Psoas muscle (tissue), 8 donors: ENCODE results near the gene CARD19. TPM values are rescaled to one million over a fixed set of nuclear protein-coding genes. Genes with fewer than 3 reads are reported as not detected.
A peak's percentile ranks its signal among the peaks of the same experiment; 100 is the strongest.

Experiments used
- ATAC-seq, 4 donors: fragments of 200-7000 bp; cut with Tn5 transposase; one replicate each; pipeline ENCODE4 v1.9.1; 2020; ENCODE audit warnings: moderate library complexity in 3 of 4, mild to moderate bottlenecking in 2 of 4
- DNase-seq, 2 donors: peaks; one replicate each; pipeline ENCODE4 v3.0.0-alpha.2; 2020
- H3K27ac ChIP-seq: fragments of 200-600 bp; one replicate; pipeline ENCODE4 v1.8.0; 2022
- H3K27me3 ChIP-seq, 3 donors: fragments of 200-600 bp in 1 of 3; one replicate each; pipeline versions ENCODE4 v1.6.1 to v1.8.0; 2013 to 2022; ENCODE audit warnings: low read length in 2 of 3, mild to moderate bottlenecking in 2 of 3, moderate library complexity in 1 of 3; ENCODE audit not compliant: insufficient read depth in 3 of 3
- H3K36me3 ChIP-seq, 2 donors: fragments of 200-600 bp in 1 of 2; one replicate each; pipeline versions ENCODE4 v1.6.1 to v1.8.0; 2013 to 2022; ENCODE audit warnings: low read depth in 1 of 2, mild to moderate bottlenecking in 1 of 2, moderate library complexity in 1 of 2; ENCODE audit not compliant: insufficient read depth in 1 of 2
- H3K4me1 ChIP-seq: fragments of 200-600 bp; one replicate; pipeline ENCODE4 v1.8.0; 2022
- H3K4me3 ChIP-seq: fragments of 200-600 bp; one replicate; pipeline ENCODE4 v1.8.0; 2022; ENCODE audit warnings: mild to moderate bottlenecking
- H3K9me3 ChIP-seq: fragments of 200-600 bp; one replicate; pipeline ENCODE4 v1.8.0; 2022
- WGBS, 3 donors: extraction: QIAGEN DNeasy Blood & Tissue Kit; methylation state at CpG; one replicate each; pipeline versions ENCODE4 v1.1.6 to v1.1.7; 2013; 5-methylcytosine and 5-hydroxymethylcytosine counted together
- intact Hi-C, 2 donors: fragments of 100-400 bp; cut with DNase I; formaldehyde crosslinking; loops; one replicate each; pipeline versions ENCODE4 v1.11.0 to v1.14.2; 2022
- polyA plus RNA-seq, 3 donors: library from polyadenylated mRNA; stranded (reverse); fragments of 200-250 nt; gene quantifications; one replicate each; pipeline ENCODE4 v1.2.3, GENCODE V29; 2013
- total RNA-seq, 4 donors: library from RNA; stranded (reverse); fragmentation: NEBNext Ultra II Directional in 2 of 4; extraction: Animal tissue kit (Norgen Biotek cat#: 25700) in 2 of 4; gene quantifications; one replicate each; pipeline versions ENCODE4 v1.2.1 to v1.2.4, GENCODE V29; 2021 to 2023
- TF ChIP-seq, protein P1 (sequence below): fragments of 200-600 bp; IDR thresholded peaks from one replicate; pipeline ENCODE4 v1.8.0; 2022; ENCODE audit warnings: antibody characterized with exemption
- donor health status: healthy with polysubstance abuse.
- donor health status: DM: no; HTN: no; CAD: no; lungs with moderate emphysema.
- donor health status: Bipolar disorder and iron deficiency.
- donor health status: healthy.
- donor health status: DM: yes; HTN: yes; CAD: no.
- donor health status: DM: no; HTN: no; CAD: no.
- donor health status: DM: no; HTN: no; CAD: no.
- donor health status: DM: yes; HTN: yes; CAD: no.

The CARD19 gene
- total and polyA plus RNA-seq, 7 donors, result 27.9 to 86.3 (median 46.7) TPM

DNA sequence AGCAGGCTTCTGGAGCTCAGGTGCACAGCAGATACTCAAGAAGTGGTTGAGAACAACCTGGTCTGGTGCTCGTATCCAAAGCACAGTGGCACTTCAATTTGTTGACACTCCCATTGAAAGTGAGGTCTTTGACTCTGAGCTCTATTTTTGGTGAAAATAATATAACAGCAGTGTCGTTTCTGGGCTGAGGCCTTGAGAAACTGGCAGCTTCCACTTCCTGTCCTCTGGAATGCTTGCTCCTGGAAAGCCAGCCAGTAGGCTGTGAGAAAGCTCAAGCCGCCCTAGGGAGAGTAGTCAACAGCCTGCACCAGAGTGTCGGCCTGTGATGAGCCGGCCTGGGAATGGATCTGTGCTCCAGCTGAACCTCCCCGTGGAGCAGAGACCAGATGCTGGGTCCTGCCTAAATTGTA, 44.3 kb upstream of the CARD19 start:
- Histone ChIP-seq H3K27ac (peak overlapping the region; percentile 36), H3K27me3 (no peaks in the 10 kb centered on the region), H3K36me3 (no peaks in the 10 kb centered on the region), H3K9me3 (no peaks in the 10 kb centered on the region), H3K4me3 (no peak overlapping the region), H3K4me1 (no peaks in the 10 kb centered on the region)
- DNase-seq, result no peak
- WGBS, 3 donors, result 27 to 34% (median 29%) methylated on average over 6 of the region's 6 CpGs
- intact Hi-C loops, result no loop called here
- TF ChIP-seq, protein P1, sequence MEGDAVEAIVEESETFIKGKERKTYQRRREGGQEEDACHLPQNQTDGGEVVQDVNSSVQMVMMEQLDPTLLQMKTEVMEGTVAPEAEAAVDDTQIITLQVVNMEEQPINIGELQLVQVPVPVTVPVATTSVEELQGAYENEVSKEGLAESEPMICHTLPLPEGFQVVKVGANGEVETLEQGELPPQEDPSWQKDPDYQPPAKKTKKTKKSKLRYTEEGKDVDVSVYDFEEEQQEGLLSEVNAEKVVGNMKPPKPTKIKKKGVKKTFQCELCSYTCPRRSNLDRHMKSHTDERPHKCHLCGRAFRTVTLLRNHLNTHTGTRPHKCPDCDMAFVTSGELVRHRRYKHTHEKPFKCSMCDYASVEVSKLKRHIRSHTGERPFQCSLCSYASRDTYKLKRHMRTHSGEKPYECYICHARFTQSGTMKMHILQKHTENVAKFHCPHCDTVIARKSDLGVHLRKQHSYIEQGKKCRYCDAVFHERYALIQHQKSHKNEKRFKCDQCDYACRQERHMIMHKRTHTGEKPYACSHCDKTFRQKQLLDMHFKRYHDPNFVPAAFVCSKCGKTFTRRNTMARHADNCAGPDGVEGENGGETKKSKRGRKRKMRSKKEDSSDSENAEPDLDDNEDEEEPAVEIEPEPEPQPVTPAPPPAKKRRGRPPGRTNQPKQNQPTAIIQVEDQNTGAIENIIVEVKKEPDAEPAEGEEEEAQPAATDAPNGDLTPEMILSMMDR, result no peak
- ATAC-seq, result peak in 3 of 4 donors; percentile 35 to 44 (median 37)

DNA sequence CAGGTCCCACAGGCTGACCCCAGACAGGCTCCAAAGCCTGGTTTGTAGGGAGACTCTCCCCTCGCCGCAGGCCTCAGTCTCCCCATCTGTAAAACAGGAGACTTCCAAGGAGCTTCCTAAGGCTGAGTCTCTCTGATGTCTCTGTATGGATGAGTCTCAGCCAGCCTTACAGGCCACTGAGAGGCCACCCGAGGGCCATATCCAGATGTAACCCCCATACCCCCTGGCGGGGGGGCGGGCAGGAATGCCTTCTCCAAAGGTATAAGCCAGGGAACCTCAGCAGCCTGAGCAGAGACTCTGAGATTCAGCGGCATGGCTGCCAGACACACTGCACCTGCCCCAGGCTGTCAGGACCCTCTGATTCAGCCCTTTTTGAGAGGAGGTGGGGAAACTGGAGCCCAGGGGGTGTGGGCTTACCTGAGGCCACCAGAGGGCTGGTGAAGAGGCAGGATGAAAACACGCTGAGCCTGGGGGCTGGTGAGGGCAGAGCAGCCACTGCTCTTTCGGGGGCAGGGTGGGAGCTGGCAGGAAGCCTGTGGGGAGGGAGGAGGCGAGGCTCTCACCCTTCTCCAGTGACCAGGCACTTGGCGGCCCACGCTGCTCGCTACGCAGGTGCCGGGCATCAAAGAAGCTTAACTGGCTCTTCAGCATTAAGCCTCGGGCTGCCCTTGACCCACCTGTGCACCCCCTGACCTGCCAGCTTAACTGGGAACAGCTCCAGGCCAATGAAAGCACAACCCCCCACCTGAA, 43.1 kb upstream of the CARD19 start:
- Histone ChIP-seq H3K27ac (no peak overlapping the region), H3K36me3 (no peaks in the 10 kb centered on the region), H3K4me1 (no peaks in the 10 kb centered on the region), H3K27me3 (no peaks in the 10 kb centered on the region), H3K9me3 (no peaks in the 10 kb centered on the region), H3K4me3 (no peak overlapping the region)
- 77 to 81% (median 78%) methylated on average over 15 of the region's 15 CpGs for WGBS, 3 donors
- intact Hi-C loops, result no loop called here
- DNase-seq, result no peak
- TF ChIP-seq, protein P1, result no peak
- no peak for ATAC-seq

DNA sequence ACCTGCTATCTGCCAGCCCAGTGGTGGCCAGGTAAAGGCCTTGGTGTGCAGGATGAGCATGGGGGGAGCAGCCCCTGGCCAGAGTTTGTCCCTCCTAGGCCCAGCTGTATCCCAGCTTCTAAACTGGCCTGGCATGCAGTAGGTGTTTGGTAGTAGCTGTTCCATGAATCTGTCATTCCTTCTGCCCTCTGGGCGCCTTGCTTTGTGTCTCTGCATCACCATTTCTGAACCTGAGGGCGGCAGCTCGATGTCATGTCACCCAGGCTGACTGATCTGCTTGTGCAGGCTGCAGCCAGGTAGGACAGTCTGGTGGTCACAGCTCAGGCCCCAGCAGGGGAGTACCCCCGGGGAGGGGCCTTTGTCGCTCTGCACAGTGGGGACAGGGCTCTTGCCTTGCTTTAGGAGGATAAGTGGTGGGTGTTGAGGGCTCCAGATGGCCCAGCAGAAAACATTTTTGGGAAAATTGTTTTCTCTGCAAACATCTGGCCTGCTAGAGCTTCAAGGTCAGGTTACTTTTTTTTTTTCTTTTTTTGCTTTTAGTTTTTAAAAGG, 42.2 kb upstream of the CARD19 start:
- Histone ChIP-seq H3K27ac (no peak overlapping the region), H3K36me3 (no peaks in the 10 kb centered on the region), H3K4me1 (no peaks in the 10 kb centered on the region), H3K9me3 (no peaks in the 10 kb centered on the region), H3K4me3 (no peak overlapping the region), H3K27me3 (peaks cover 0 to 2% (median 0%) of the 10 kb centered on the region in 3 donors)
- 90 to 94% (median 91%) methylated on average over 5 of the region's 5 CpGs for WGBS, 3 donors
- TF ChIP-seq, protein P1, result no peak
- ATAC-seq (no peak), DNase-seq (no peak)
- intact Hi-C loops, result no loop called here

DNA sequence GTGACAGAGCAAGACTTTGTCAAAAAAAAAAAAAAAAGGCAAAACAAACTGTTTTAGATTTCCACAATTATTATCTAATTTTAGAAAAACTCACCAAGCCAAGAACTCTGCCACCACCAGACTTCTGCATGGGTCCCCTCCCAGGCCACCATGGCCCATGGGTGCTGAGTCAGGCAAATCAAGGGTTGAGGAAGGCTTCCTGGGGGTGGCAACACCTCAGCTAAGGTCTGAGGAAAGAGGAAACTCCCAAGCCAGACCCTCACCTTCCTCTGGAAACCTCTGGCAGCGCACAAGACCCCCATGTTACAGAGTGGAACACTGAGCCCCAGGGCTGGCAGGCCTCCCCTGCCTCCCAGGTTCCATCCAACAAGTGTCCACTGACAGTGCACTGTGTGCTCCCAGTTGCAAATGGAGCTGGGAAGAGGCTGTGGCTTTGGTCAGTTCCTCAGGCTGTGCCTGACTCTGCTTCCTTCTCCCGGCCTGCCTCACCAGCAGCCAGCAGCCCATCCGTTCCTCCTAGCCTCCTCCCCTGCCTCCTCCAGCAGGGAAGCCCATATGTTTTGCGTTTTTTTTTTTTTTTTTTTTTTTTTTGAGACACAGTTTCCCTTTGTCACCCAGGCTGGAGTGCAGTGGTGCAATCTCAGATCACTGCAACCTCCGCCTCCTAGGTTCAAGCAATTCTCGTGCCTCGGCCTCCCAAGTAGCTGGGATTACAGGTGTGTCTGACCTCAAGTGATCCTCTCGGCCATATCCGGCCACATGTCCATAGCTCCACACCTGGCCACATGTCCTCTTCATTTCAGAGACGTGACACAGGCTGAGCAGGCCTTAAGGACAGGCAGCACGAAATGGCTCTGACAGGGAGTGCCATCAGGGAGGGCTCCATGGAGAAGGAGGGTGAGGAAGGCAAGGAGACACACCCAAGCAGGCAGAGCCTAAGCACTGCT, 41.0 kb upstream of the CARD19 start:
- Histone ChIP-seq H3K27ac (no peak overlapping the region), H3K36me3 (no peaks in the 10 kb centered on the region), H3K9me3 (no peaks in the 10 kb centered on the region), H3K4me3 (no peak overlapping the region), H3K4me1 (no peaks in the 10 kb centered on the region), H3K27me3 (peaks cover 0 to 12% (median 0%) of the 10 kb centered on the region in 3 donors)
- intact Hi-C loops, result no loop called here
- TF ChIP-seq, protein P1, result no peak
- DNase-seq (no peak), ATAC-seq (no peak)
- WGBS, 3 donors, result 77 to 80% (median 79%) methylated on average over 11 of the region's 11 CpGs
